Measurements from ENCODE around the gene LACTBL1. TPM values are rescaled to one million over a fixed set of nuclear protein-coding genes. Genes with fewer than 3 reads are reported as not detected.

The LACTBL1 gene
- total and polyA plus RNA-seq, 2 experiments from 2014 or later: not detected

GRCh38 chr1:22919341-22920025, 53.2 kb downstream of the LACTBL1 start:
- H3K4me1 Mint-ChIP-seq: peaks cover 7% of the 10 kb centered on the region
- H3K27ac Mint-ChIP-seq: no peak overlapping the region
- no peaks in the 10 kb centered on the region for H3K4me1 ChIP-seq (ENCODE audit: insufficient read depth)
- H3K4me3 ChIP-seq: no peak overlapping the region
- peaks cover 13% of the 10 kb centered on the region for H3K27me3 Mint-ChIP-seq (ENCODE audit: insufficient read depth, low read depth, poor library complexity)
- no peak for TF ChIP-seq EZH2phosphoT487 (IDR thresholded peaks at IDR 0.05; ENCODE audit: unreplicated experiment)
- TF ChIP-seq ZNF114 (CRISPR knock-in tag; IDR thresholded peaks at IDR 0.05): no peak
- no peak for TF ChIP-seq STAT1 (IDR thresholded peaks at IDR 0.05; ENCODE audit: unreplicated experiment)
- TF ChIP-seq REST (IDR thresholded peaks at IDR 0.05; ENCODE audit: unreplicated experiment): no peak
- no peak for TF ChIP-seq JUNB (IDR thresholded peaks at IDR 0.05; ENCODE audit: unreplicated experiment)
- TF ChIP-seq, protein P1, sequence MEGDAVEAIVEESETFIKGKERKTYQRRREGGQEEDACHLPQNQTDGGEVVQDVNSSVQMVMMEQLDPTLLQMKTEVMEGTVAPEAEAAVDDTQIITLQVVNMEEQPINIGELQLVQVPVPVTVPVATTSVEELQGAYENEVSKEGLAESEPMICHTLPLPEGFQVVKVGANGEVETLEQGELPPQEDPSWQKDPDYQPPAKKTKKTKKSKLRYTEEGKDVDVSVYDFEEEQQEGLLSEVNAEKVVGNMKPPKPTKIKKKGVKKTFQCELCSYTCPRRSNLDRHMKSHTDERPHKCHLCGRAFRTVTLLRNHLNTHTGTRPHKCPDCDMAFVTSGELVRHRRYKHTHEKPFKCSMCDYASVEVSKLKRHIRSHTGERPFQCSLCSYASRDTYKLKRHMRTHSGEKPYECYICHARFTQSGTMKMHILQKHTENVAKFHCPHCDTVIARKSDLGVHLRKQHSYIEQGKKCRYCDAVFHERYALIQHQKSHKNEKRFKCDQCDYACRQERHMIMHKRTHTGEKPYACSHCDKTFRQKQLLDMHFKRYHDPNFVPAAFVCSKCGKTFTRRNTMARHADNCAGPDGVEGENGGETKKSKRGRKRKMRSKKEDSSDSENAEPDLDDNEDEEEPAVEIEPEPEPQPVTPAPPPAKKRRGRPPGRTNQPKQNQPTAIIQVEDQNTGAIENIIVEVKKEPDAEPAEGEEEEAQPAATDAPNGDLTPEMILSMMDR (conservative IDR thresholded peaks at IDR 0.05; ENCODE audit: low read depth in 2 of 2): no peak
- TF ChIP-seq CREB1 (CRISPR knock-in tag; IDR thresholded peaks at IDR 0.05; ENCODE audit: low read depth): no peak
- no peak for TF ChIP-seq NANOG (IDR thresholded peaks at IDR 0.05; ENCODE audit: borderline replicate concordance)
- TF ChIP-seq EZH2 (IDR thresholded peaks at IDR 0.05; ENCODE audit: low read depth, unreplicated experiment): no peak
- TF ChIP-seq ETS1 (IDR thresholded peaks at IDR 0.05): no peak
- no peak for TF ChIP-seq ZNF462 (CRISPR knock-in tag; IDR thresholded peaks at IDR 0.05)
- H3K79me2 ChIP-seq (replicated peaks; ENCODE audit: insufficient read depth): no peaks in the 10 kb centered on the region
- no peak overlapping the region for H3K4me3 Mint-ChIP-seq
- no peak overlapping the region for H3K27ac ChIP-seq (ENCODE audit: low read depth)
- DNase-seq (ENCODE audit: low spot score) (no peak), ATAC-seq (no peak)
- H3F3A ChIP-seq (replicated peaks; ENCODE audit: low read depth): no peaks in the 10 kb centered on the region
- H3K36me3 Mint-ChIP-seq (ENCODE audit: low read depth): no peaks in the 10 kb centered on the region
- H2AFZ ChIP-seq: no peak overlapping the region
- no peaks in the 10 kb centered on the region for H3K9me3 Mint-ChIP-seq
- H3K27me3 ChIP-seq (ENCODE audit: insufficient read depth): no peaks in the 10 kb centered on the region
- no peaks in the 10 kb centered on the region for H4K20me1 ChIP-seq (replicated peaks; ENCODE audit: insufficient read depth)
- H3K4me2 ChIP-seq: no peak overlapping the region
- H3K36me3 ChIP-seq (ENCODE audit: insufficient read depth): no peaks in the 10 kb centered on the region
- H3K9me2 ChIP-seq (ENCODE audit: insufficient read depth): no peaks in the 10 kb centered on the region
